K562 (cell line): ENCODE measurements around the gene ADIPOR1. TPM values are rescaled to one million over a fixed set of nuclear protein-coding genes. Genes with fewer than 3 reads are reported as not detected.

ENCODE experiments used
- ATAC-seq: fragments of 200-7000 bp; cut with Tn5 transposase; 3 replicates; pipeline ENCODE4 v1.9.1; 2020; ENCODE audit warnings: moderate library complexity
- BruUV-seq: library from RNA; stranded (reverse); fragments of 400-500 nt; replicated peaks from 2 replicates; lab custom pipeline; 2021; lab: Mats Ljungman, UMichigan
- CTCF ChIA-PET: fragments of 300-600 bp; formaldehyde crosslinking; extraction: SDS; loops from one replicate; lab custom pipeline; 2021; ENCODE audit warnings: low intra/inter-chr PET ratio; lab: Yijun Ruan, JAX
- POLR2A ChIA-PET: fragments of 300-600, 350-650 bp; sonication (Branson Sonifier 250); formaldehyde crosslinking; extraction: SDS; loops from one replicate; lab custom pipeline; 2021; ENCODE audit warnings: antibody characterized with exemption, inconsistent platforms; lab: Yijun Ruan, JAX
- DNase-seq, 4 experiments: peaks; one replicate each; pipeline versions ENCODE4 v3.0.0 to v3.0.0-alpha.2; 2011 to 2018; ENCODE audit warnings: low spot score in 3 of 4, mixed read lengths in 3 of 4; ENCODE audit errors: extremely low read depth in 1 of 4
- FAIRE-seq: peaks from 2 replicates; lab custom pipeline; 2011; peaks lifted over from hg19 to GRCh38; lab: Jason Lieb, UNC
- H2AFZ ChIP-seq: 2 replicates; pipeline ENCODE4 v1.6.0; 2011; ENCODE audit warnings: low read depth, low read length, control low read depth, inconsistent platforms
- H3K27ac ChIP-seq: fragments of 200-600 bp; 3 replicates; pipeline ENCODE4 v1.8.0; 2011; ENCODE audit warnings: low read depth, mild to moderate bottlenecking, control low read depth, inconsistent platforms, low read length, moderate library complexity, mixed read lengths; ENCODE audit errors: extremely low read depth
- H3K27me3 ChIP-seq, 2 experiments: fragments of 300-600 bp in 1 of 2; 2 replicates in 1 of 2; 3 replicates in 1 of 2; pipeline versions ENCODE4 v1.6.0 to v1.8.0; 2011; ENCODE audit warnings: inconsistent platforms in 2 of 2, low read length in 2 of 2, mild to moderate bottlenecking in 1 of 2, mixed read lengths in 1 of 2, moderate library complexity in 1 of 2; ENCODE audit not compliant: control insufficient read depth in 2 of 2, insufficient read depth in 2 of 2
- H3K36me3 ChIP-seq: fragments of 300-600 bp; 3 replicates; pipeline ENCODE4 v1.8.0; 2011; ENCODE audit warnings: mild to moderate bottlenecking, low read length, inconsistent platforms; ENCODE audit not compliant: control insufficient read depth, insufficient read depth
- H3K4me1 ChIP-seq, 2 experiments: fragments of 200-600 bp in 1 of 2; replicated peaks in 1 of 2; 2 replicates in 1 of 2; 3 replicates in 1 of 2; pipeline versions ENCODE4 v1.5.1 to v1.8.0; 2011; ENCODE audit warnings: inconsistent platforms in 2 of 2, low read length in 2 of 2, mild to moderate bottlenecking in 1 of 2, mixed read lengths in 1 of 2, moderate library complexity in 1 of 2; ENCODE audit not compliant: control insufficient read depth in 2 of 2, insufficient read depth in 2 of 2
- H3K4me2 ChIP-seq: 2 replicates; pipeline ENCODE4 v1.6.1; 2011; ENCODE audit warnings: low read length, control low read depth, inconsistent platforms, mixed read lengths; ENCODE audit not compliant: insufficient read depth
- H3K4me3 ChIP-seq: fragments of 200-600 bp; sonication (generic), shearing (Covaris generic); 2 replicates; pipeline ENCODE4 v1.5.1; 2016; ENCODE audit warnings: control low read depth, inconsistent platforms
- H3K79me2 ChIP-seq: fragments of 200-600 bp; 3 replicates; pipeline ENCODE4 v1.8.0; 2011; ENCODE audit warnings: low read length, inconsistent platforms; ENCODE audit not compliant: control insufficient read depth, insufficient read depth
- H3K9ac ChIP-seq, 2 experiments: 2 replicates each; pipeline versions ENCODE4 v1.6.0 to v1.6.1; 2011; ENCODE audit warnings: low read depth in 2 of 2, low read length in 2 of 2, control low read depth in 1 of 2, inconsistent platforms in 1 of 2, mild to moderate bottlenecking in 1 of 2, mixed read lengths in 1 of 2; ENCODE audit not compliant: insufficient read depth in 1 of 2
- H3K9me1 ChIP-seq: one replicate; pipeline ENCODE4 v1.6.0; 2011; ENCODE audit warnings: inconsistent platforms, mild to moderate bottlenecking, low read length, moderate library complexity; ENCODE audit not compliant: control insufficient read depth, insufficient read depth
- H3K9me3 ChIP-seq: replicated peaks from 2 replicates; pipeline ENCODE4 v1.5.1; 2011; ENCODE audit warnings: low read depth, low read length, inconsistent platforms; ENCODE audit not compliant: control insufficient read depth, insufficient read depth
- H4K20me1 ChIP-seq: replicated peaks from 2 replicates; pipeline ENCODE4 v1.6.1; 2011; ENCODE audit warnings: low read length, inconsistent platforms, mixed read lengths; ENCODE audit not compliant: control insufficient read depth, insufficient read depth
- C11orf30 ChIP-seq: fragments of 450-650 bp; IDR thresholded peaks from 2 replicates; pipeline ENCODE4 v1.6.1; 2016; ENCODE audit warnings: low read depth, mild to moderate bottlenecking
- ETV6 ChIP-seq, 3 experiments: fragments of 150-350 bp in 1 of 3; sonication (generic) in 1 of 3; formaldehyde crosslinking in 1 of 3; IDR thresholded peaks; 2 replicates each; pipeline versions ENCODE4 v1.6.1 to v1.8.0; 2014 to 2022; ENCODE audit warnings: borderline replicate concordance in 2 of 3, low read depth in 2 of 3, antibody characterized with exemption in 1 of 3, low read length in 1 of 3, mild to moderate bottlenecking in 1 of 3, missing genetic modification reagents in 1 of 3
- MAFF ChIP-seq: IDR thresholded peaks from 2 replicates; pipeline ENCODE4 v1.6.1; 2012; ENCODE audit warnings: low read length, improper control_type of control experiment
- MAFG ChIP-seq: fragments of 450-650 bp; conservative IDR thresholded peaks from 2 replicates; pipeline ENCODE4 v1.6.1; 2016; ENCODE audit warnings: missing genetic modification characterization, missing compliant biosample characterization
- MAFK ChIP-seq: IDR thresholded peaks from 2 replicates; pipeline ENCODE4 v1.6.1; 2011; ENCODE audit warnings: low read length, improper control_type of control experiment
- TGIF2 ChIP-seq: sonication (generic); formaldehyde crosslinking; IDR thresholded peaks from 2 replicates; pipeline ENCODE4 v1.8.1; 2022; ENCODE audit warnings: mild to moderate bottlenecking, missing genetic modification reagents, moderate library complexity
- ZNF316 ChIP-seq: fragments of 450-650 bp; IDR thresholded peaks from 2 replicates; pipeline ENCODE4 v1.6.1; 2016
- WGBS: fragments of 100-300 bp; shearing (Covaris generic); methylation state at CpG from one replicate; pipeline ENCODE4 v1.1.6; 2016; ENCODE audit warnings: low coverage, mixed read lengths; ENCODE audit not compliant: insufficient coverage; ENCODE audit errors: missing lambda C conversion rate; 5-methylcytosine and 5-hydroxymethylcytosine counted together
- in situ Hi-C: fragments of 300-500 bp; cut with MboI; formaldehyde crosslinking; loops from 4 replicates; pipeline ENCODE4 v1.15.0; 2018; ENCODE audit warnings: inconsistent platforms, mixed read lengths
- intact Hi-C: fragments of 100-400 bp; cut with micrococcal nuclease; formaldehyde crosslinking; loops from 2 replicates; pipeline ENCODE4 v1.14.2; 2022
- polyA plus RNA-seq, 8 experiments: library from polyadenylated mRNA; depleted of rRNA in 4 of 8; stranded (reverse) in 5 of 8; unstranded in 3 of 8; fragments of >200 nt; fragmentation: Nextera tagmentation in 2 of 8; fragmentation: Illumina TruSeq in 1 of 8; extraction: Ambion mirVana in 2 of 8; extraction: Trizol in 1 of 8; gene quantifications; 2 replicates each; pipeline versions ENCODE4 v1.2.1 to v1.2.3, GENCODE V29; 2011 to 2014; ENCODE audit warnings: inconsistent platforms in 1 of 8, missing spikeins in 1 of 8
- total RNA-seq, 7 experiments: library from RNA; depleted of rRNA in 6 of 7; stranded (reverse); fragments of >200 nt in 6 of 7; fragmentation: Illumina TruSeq in 2 of 7; extraction: Trizol in 2 of 7; gene quantifications; 2 replicates each; pipeline versions ENCODE4 v1.2.1 to v1.2.3, GENCODE V29; 2011 to 2021; ENCODE audit warnings: low replicate concordance in 1 of 7

ADIPOR1 gene
- total and polyA plus RNA-seq, 9 of the 15 experiments (the other 6 are each of a cell fraction or from before 2014, with no cell fraction given): 29.0 to 217 (median 100) TPM

- H3K27ac ChIP-seq: no peak overlapping the region
- H3K27me3 ChIP-seq: peaks cover 4 to 8% of the 10 kb centered on the region in 2 experiments; a peak in 2 of 5 replicates
- no TSS peak for BruUV-seq
- no peak for FAIRE-seq
- no peaks in the 10 kb centered on the region for H4K20me1 ChIP-seq
- H3K9ac ChIP-seq: no peak overlapping the region
- CTCF ChIA-PET: no interaction called here
- in situ Hi-C loops: no loop called here
- 22% methylated on average over 4 of the region's 4 CpGs for WGBS
- peaks cover 5 to 17% of the 10 kb centered on the region in 2 experiments for H3K4me1 ChIP-seq
- TF ChIP-seq ETV6 (IDR thresholded peaks at IDR 0.05; ENCODE audit: borderline replicate concordance in 1 of 2, low read depth in 2 of 2, low read length in 1 of 2) (no peak), ETV6 (CRISPR knock-in tag; IDR thresholded peaks at IDR 0.05; ENCODE audit: borderline replicate concordance) (no peak), MAFF (peak; percentile 34; the same call in 1 of the 2 replicates), MAFK (peak; percentile 22; the same call in 1 of the 2 replicates), TGIF2 (no peak), ZNF316 (peak; percentile 90), C11orf30 (peak; percentile 58), MAFG (tag) (peak; percentile 52)
- no peak overlapping the region for H3K4me3 ChIP-seq
- no peak overlapping the region for H3K4me2 ChIP-seq
- no peaks in the 10 kb centered on the region for H3K79me2 ChIP-seq
- ATAC-seq: no peak
- no peaks in the 10 kb centered on the region for H3K9me3 ChIP-seq
- intact Hi-C loops: no loop called here
- no peaks in the 10 kb centered on the region for H3K36me3 ChIP-seq
- H2AFZ ChIP-seq: no peak overlapping the region
- DNase-seq: no peak
- POLR2A ChIA-PET: interaction anchor here (1.2 to 2.0 kb wide), 3 partner anchors 10 to 36 kb away, joined by 3 to 6 read pairs (median 5); partner anchors contain the start of gene TMEM183A
- H3K9me1 ChIP-seq: no peaks in the 10 kb centered on the region
These were observed 13.9 kb upstream of the ADIPOR1 start for GRCh38 chr1:202972046-202972445.
